H1 (cell line): ENCODE data around the gene ANKRD7. TPM values are rescaled to one million over a fixed set of nuclear protein-coding genes. Genes with fewer than 3 reads are reported as not detected.

Experiments used
- CTCF ChIA-PET: fragments of 300-600 bp; sonication (Branson Sonifier 250); formaldehyde crosslinking; loops from one replicate; lab custom pipeline; 2021; ENCODE audit not compliant: partially characterized antibody; lab: Charles Lee
- POLR2A ChIA-PET: fragments of 300-600 bp; sonication (Branson Sonifier 250); formaldehyde crosslinking; loops from one replicate; lab custom pipeline; 2021; ENCODE audit warnings: inconsistent platforms; ENCODE audit not compliant: partially characterized antibody; lab: Charles Lee
- DNase-seq, 2 experiments: peaks; one replicate each; pipeline versions ENCODE4 v3.0.0 to v3.0.0-alpha.2; 2010 to 2022; ENCODE audit warnings: low spot score in 2 of 2, low read depth in 1 of 2, mixed read lengths in 1 of 2
- FAIRE-seq: peaks from 2 replicates; lab custom pipeline; 2011; peaks lifted over from hg19 to GRCh38; lab: Jason Lieb, UNC
- H2AFZ ChIP-seq: 2 replicates; pipeline ENCODE4 v1.8.1; 2012; ENCODE audit warnings: low read length, inconsistent platforms
- H2AK5ac ChIP-seq: 2 replicates; pipeline ENCODE4 v1.6.1; 2013; ENCODE audit warnings: low read depth, low read length
- H2BK120ac ChIP-seq: replicated peaks from 2 replicates; pipeline ENCODE3; 2013; ENCODE audit warnings: low read depth, low read length, inconsistent platforms
- H2BK12ac ChIP-seq: 2 replicates; pipeline ENCODE4 v1.6.1; 2013; ENCODE audit warnings: low read depth, low read length
- H2BK15ac ChIP-seq: 2 replicates; pipeline ENCODE4 v1.6.1; 2013; ENCODE audit warnings: low read length
- H2BK20ac ChIP-seq: 2 replicates; pipeline ENCODE4 v1.6.1; 2013; ENCODE audit warnings: low read length
- H2BK5ac ChIP-seq: 2 replicates; pipeline ENCODE4 v1.6.1; 2013; ENCODE audit warnings: low read depth, low read length
- H3K14ac ChIP-seq: 2 replicates; pipeline ENCODE4 v1.6.1; 2013; ENCODE audit warnings: inconsistent platforms; ENCODE audit not compliant: insufficient read length
- H3K18ac ChIP-seq: 2 replicates; pipeline ENCODE4 v1.6.1; 2013; ENCODE audit warnings: low read length; ENCODE audit errors: extremely low read depth
- H3K23ac ChIP-seq: 2 replicates; pipeline ENCODE4 v1.6.1; 2013; ENCODE audit warnings: inconsistent platforms; ENCODE audit not compliant: insufficient read length
- H3K23me2 ChIP-seq: 2 replicates; pipeline ENCODE4 v1.6.1; 2013; ENCODE audit warnings: low read depth, low read length
- H3K27ac ChIP-seq: 2 replicates; pipeline ENCODE4 v1.6.1; 2011; ENCODE audit warnings: low read depth, low read length, inconsistent platforms
- H3K27me3 ChIP-seq, 4 experiments: replicated peaks in 1 of 4; 1 replicate in 1 of 4; 2 replicates in 3 of 4; pipeline versions ENCODE4 v1.6.1 to v1.8.1; 2011 to 2013; ENCODE audit warnings: low read length in 3 of 4, mild to moderate bottlenecking in 3 of 4, inconsistent platforms in 2 of 4, mixed read lengths in 2 of 4, moderate library complexity in 1 of 4; ENCODE audit not compliant: control insufficient read depth in 3 of 4, insufficient read depth in 3 of 4; ENCODE audit errors: extremely low read depth in 1 of 4
- H3K36me3 ChIP-seq, 4 experiments: 2 replicates each; pipeline versions ENCODE4 v1.6.1 to v1.8.1; 2011 to 2013; ENCODE audit warnings: mild to moderate bottlenecking in 4 of 4, low read length in 3 of 4, moderate library complexity in 2 of 4, control low read depth in 1 of 4, inconsistent platforms in 1 of 4; ENCODE audit not compliant: insufficient read depth in 4 of 4, control insufficient read depth in 2 of 4
- H3K4ac ChIP-seq: replicated peaks from 2 replicates; pipeline ENCODE3; 2013; ENCODE audit warnings: low read length, low read depth, mixed read lengths, inconsistent platforms; ENCODE audit not compliant: insufficient read length
- H3K4me1 ChIP-seq, 4 experiments: replicated peaks in 1 of 4; 1 replicate in 1 of 4; 2 replicates in 3 of 4; pipeline versions ENCODE4 v1.6.1 to v1.8.1; 2011 to 2013; ENCODE audit warnings: low read length in 3 of 4, inconsistent platforms in 2 of 4, mixed read lengths in 1 of 4; ENCODE audit not compliant: insufficient read depth in 4 of 4, control insufficient read depth in 3 of 4
- H3K4me2 ChIP-seq, 2 experiments: 2 replicates each; pipeline versions ENCODE4 v1.6.1 to v1.8.1; 2011 to 2013; ENCODE audit warnings: low read depth in 2 of 2, low read length in 2 of 2, control low read depth in 1 of 2, inconsistent platforms in 1 of 2, mild to moderate bottlenecking in 1 of 2; ENCODE audit not compliant: insufficient read depth in 1 of 2
- H3K4me3 ChIP-seq, 4 experiments: fragments of 200-600, 300-600 bp in 1 of 4; sonication (generic), shearing (Covaris generic), sonication (Bioruptor Twin) in 1 of 4; 2 replicates each; pipeline versions ENCODE4 v1.5.1 to v1.8.1; 2011 to 2016; ENCODE audit warnings: low read length in 4 of 4, low read depth in 3 of 4, control low read depth in 2 of 4, inconsistent platforms in 2 of 4, mild to moderate bottlenecking in 2 of 4, mixed read lengths in 1 of 4, moderate library complexity in 1 of 4; ENCODE audit not compliant: insufficient read depth in 2 of 4; ENCODE audit errors: extremely low read depth in 1 of 4
- H3K56ac ChIP-seq: replicated peaks from 2 replicates; pipeline ENCODE3; 2013; ENCODE audit warnings: low read depth, mild to moderate bottlenecking, mixed read lengths, low read length, inconsistent platforms; ENCODE audit not compliant: insufficient read length
- H3K79me1 ChIP-seq: 2 replicates; pipeline ENCODE4 v1.6.1; 2013; ENCODE audit warnings: low read depth, low read length, control low read depth
- H3K79me2 ChIP-seq, 2 experiments: 2 replicates each; pipeline versions ENCODE4 v1.6.1 to v1.8.1; 2012 to 2013; ENCODE audit warnings: low read length in 2 of 2, mild to moderate bottlenecking in 2 of 2, inconsistent platforms in 1 of 2; ENCODE audit not compliant: insufficient read depth in 2 of 2, control insufficient read depth in 1 of 2
- H3K9ac ChIP-seq, 4 experiments: replicated peaks in 1 of 4; 1 replicate in 1 of 4; 2 replicates in 3 of 4; pipeline versions ENCODE4 v1.6.1 to v1.8.1; 2011 to 2013; ENCODE audit warnings: low read depth in 3 of 4, low read length in 3 of 4, control low read depth in 2 of 4, mild to moderate bottlenecking in 2 of 4, moderate library complexity in 2 of 4, inconsistent platforms in 1 of 4; ENCODE audit errors: extremely low read depth in 1 of 4
- H3K9me3 ChIP-seq, 2 experiments: 2 replicates each; pipeline versions ENCODE4 v1.6.1 to v1.8.1; 2012 to 2013; ENCODE audit warnings: mild to moderate bottlenecking in 2 of 2, moderate library complexity in 2 of 2, control low read depth in 1 of 2, inconsistent platforms in 1 of 2, low read depth in 1 of 2, low read length in 1 of 2, mixed read lengths in 1 of 2; ENCODE audit not compliant: insufficient read depth in 2 of 2
- H4K20me1 ChIP-seq, 2 experiments: replicated peaks in 1 of 2; 2 replicates each; pipeline versions ENCODE3 to v1.8.1; 2011 to 2013; ENCODE audit warnings: inconsistent platforms in 2 of 2, low read length in 2 of 2, mild to moderate bottlenecking in 1 of 2; ENCODE audit not compliant: insufficient read depth in 2 of 2, control insufficient read depth in 1 of 2
- H4K5ac ChIP-seq: 2 replicates; pipeline ENCODE4 v1.6.1; 2013; ENCODE audit warnings: low read length, low read depth, mixed read lengths, inconsistent platforms; ENCODE audit not compliant: insufficient read length
- H4K8ac ChIP-seq: 2 replicates; pipeline ENCODE4 v1.8.0; 2013; ENCODE audit warnings: mild to moderate bottlenecking, moderate library complexity, low read length, inconsistent platforms; ENCODE audit not compliant: insufficient read depth; ENCODE audit errors: extremely low read depth
- H4K91ac ChIP-seq: replicated peaks from 2 replicates; pipeline ENCODE3; 2013; ENCODE audit warnings: low read length, mixed read lengths, inconsistent platforms; ENCODE audit not compliant: insufficient read length
- HDAC2 ChIP-seq, 2 experiments: fragments of 300-600 bp in 1 of 2; sonication (generic) in 1 of 2; IDR thresholded peaks; 2 replicates each; pipeline ENCODE4 v1.6.1; 2011 to 2012; ENCODE audit warnings: low read depth in 2 of 2, low read length in 2 of 2, mild to moderate bottlenecking in 2 of 2, moderate library complexity in 2 of 2, borderline replicate concordance in 1 of 2, inconsistent platforms in 1 of 2
- RFX5 ChIP-seq: IDR thresholded peaks from 2 replicates; pipeline ENCODE4 v1.6.1; 2011; ENCODE audit warnings: low read depth, low read length, improper control_type of control experiment, borderline replicate concordance
- WGBS, 2 experiments: shearing (Covaris generic) in 1 of 2; methylation state at CpG; one replicate each; pipeline versions ENCODE4 v1.1.6 to v1.1.7; 2013 to 2015; ENCODE audit warnings: low lambda C conversion rate in 2 of 2, mixed read lengths in 2 of 2, inconsistent platforms in 1 of 2, low coverage in 1 of 2, missing lambda C conversion rate in 1 of 2; ENCODE audit not compliant: insufficient replicate concordance in 2 of 2, insufficient coverage in 1 of 2, insufficient read length in 1 of 2; ENCODE audit errors: extremely low coverage in 1 of 2, missing lambda C conversion rate in 1 of 2; 5-methylcytosine and 5-hydroxymethylcytosine counted together
- polyA plus RNA-seq, 7 experiments: library from polyadenylated mRNA; depleted of rRNA in 3 of 7; stranded (reverse) in 5 of 7; unstranded in 2 of 7; fragments of >200 nt in 5 of 7; fragments of 200-250 nt in 2 of 7; gene quantifications; 1 replicate in 5 of 7; 2 replicates in 1 of 7; 4 replicates in 1 of 7; pipeline versions ENCODE4 v1.2.1 to v1.2.3, GENCODE V29; 2011 to 2013; ENCODE audit warnings: missing spikeins in 2 of 7, mixed read lengths in 2 of 7
- total RNA-seq: library from RNA; stranded (reverse); fragmentation: NEBNext Ultra II Directional; extraction: Animal tissue kit (Norgen Biotek cat#: 25700); gene quantifications from 2 replicates; pipeline ENCODE4 v1.2.1, GENCODE V29; 2021

Gene ANKRD7
- total and polyA plus RNA-seq, 2 of the 8 experiments (the other 6 are each of a cell fraction or from before 2014, with no cell fraction given) = not detected

GRCh38 chr7:118222591-118222990 lies 1.9 kb upstream of the ANKRD7 start:
- H3K4me1 ChIP-seq = no peaks in the 10 kb centered on the region
- no peak overlapping the region for H2BK5ac ChIP-seq
- H3K79me1 ChIP-seq = no peaks in the 10 kb centered on the region
- no peak overlapping the region for H4K91ac ChIP-seq
- H3K4me2 ChIP-seq = no peak overlapping the region
- no peaks in the 10 kb centered on the region for H3K79me2 ChIP-seq
- no peak overlapping the region for H3K27ac ChIP-seq
- no peak for TF ChIP-seq HDAC2 (IDR thresholded peaks at IDR 0.05; ENCODE audit: borderline replicate concordance in 1 of 2, low read depth in 2 of 2, low read length in 2 of 2)
- TF ChIP-seq RFX5 = no peak
- TF ChIP-seq, all 59 proteins: peak for 0
- H2AFZ ChIP-seq = no peak overlapping the region
- no peak overlapping the region for H3K14ac ChIP-seq
- POLR2A ChIA-PET = no interaction called here
- H2BK20ac ChIP-seq = no peak overlapping the region
- no peak overlapping the region for H4K5ac ChIP-seq
- H2BK15ac ChIP-seq = no peak overlapping the region
- no peaks in the 10 kb centered on the region; the same call in 1 of the 2 replicates for H3K23me2 ChIP-seq
- CTCF ChIA-PET = no interaction called here
- FAIRE-seq (no peak), DNase-seq (no peak)
- H3K18ac ChIP-seq = no peak overlapping the region
- H2BK120ac ChIP-seq = no peak overlapping the region
- H2AK5ac ChIP-seq = no peak overlapping the region
- H3K9ac ChIP-seq = no peak overlapping the region
- 95% methylated on average over 1 of the region's 1 CpG; no CpG with 5 or more reads in 1 of the 2 experiments for WGBS, 2 experiments
- no peak overlapping the region for H3K56ac ChIP-seq
- H3K36me3 ChIP-seq = no peaks in the 10 kb centered on the region
- H2BK12ac ChIP-seq = no peak overlapping the region
- H3K23ac ChIP-seq = no peak overlapping the region
- H3K4ac ChIP-seq = no peak overlapping the region
- no peak overlapping the region for H3K4me3 ChIP-seq
- H4K20me1 ChIP-seq = no peaks in the 10 kb centered on the region
- H3K27me3 ChIP-seq = no peaks in the 10 kb centered on the region
- no peak overlapping the region for H4K8ac ChIP-seq
- H3K9me3 ChIP-seq = no peaks in the 10 kb centered on the region
